HCEC 1CT (cell line): ENCODE measurements around the gene PAK6.

ENCODE experiments used
- DNase-seq: peaks from one replicate; pipeline ENCODE4 v3.0.0-alpha.2; 2017

Gene PAK6

DNA sequence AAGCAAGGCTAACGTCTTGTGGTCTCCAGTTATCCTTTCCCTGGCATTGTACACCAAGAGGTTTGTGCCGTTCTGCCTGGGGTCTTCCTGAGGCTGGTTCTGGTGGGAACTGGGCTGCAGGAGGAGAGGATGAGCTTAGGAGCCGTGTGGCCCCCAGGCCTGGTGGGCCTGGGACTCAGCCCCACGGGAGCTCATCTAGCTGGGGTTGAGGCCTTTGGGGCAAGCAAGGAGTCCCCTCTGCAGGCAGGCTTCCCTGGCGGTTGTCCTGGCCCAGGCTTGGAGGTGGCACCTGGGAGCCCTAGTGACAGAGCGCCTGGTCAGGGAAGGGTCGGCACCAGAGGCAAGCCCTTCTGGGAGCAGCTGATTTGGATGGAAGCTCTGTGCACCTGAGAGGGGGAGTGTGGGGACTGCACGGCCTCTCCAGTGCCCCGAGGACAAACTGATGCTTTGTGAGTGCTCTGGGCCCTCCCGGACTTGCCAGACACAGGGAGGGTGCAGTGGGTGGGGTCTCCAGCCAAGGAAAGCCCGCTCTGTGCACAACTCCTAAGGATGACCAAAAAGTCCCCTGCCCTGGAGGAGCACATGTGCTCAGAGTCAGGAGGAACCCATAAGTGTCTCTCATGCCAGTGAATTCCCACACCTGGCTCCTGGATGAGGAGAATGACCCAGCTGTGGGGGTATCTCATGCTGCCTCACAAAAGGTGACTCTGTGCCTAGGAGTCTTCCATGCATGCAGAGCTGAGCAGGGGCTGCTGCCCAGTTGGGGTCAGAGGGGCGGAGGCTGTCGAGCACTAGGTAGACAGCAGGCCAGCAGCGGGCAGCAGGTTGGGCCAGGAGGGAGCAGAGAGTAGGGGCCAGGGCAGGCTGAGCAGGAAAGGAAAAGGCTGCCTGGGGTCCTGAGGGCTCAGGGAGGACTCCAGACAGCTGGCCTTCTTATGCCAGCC, 2.7 kb downstream of the PAK6 start:
- DNase-seq, result no peak

- DNase-seq, result no peak
These were observed 3.3 kb downstream of the PAK6 start for GRCh38 chr15:40242213-40242599.

- no peak for DNase-seq
These were observed 3.7 kb downstream of the PAK6 start for GRCh38 chr15:40242601-40243000.

DNA sequence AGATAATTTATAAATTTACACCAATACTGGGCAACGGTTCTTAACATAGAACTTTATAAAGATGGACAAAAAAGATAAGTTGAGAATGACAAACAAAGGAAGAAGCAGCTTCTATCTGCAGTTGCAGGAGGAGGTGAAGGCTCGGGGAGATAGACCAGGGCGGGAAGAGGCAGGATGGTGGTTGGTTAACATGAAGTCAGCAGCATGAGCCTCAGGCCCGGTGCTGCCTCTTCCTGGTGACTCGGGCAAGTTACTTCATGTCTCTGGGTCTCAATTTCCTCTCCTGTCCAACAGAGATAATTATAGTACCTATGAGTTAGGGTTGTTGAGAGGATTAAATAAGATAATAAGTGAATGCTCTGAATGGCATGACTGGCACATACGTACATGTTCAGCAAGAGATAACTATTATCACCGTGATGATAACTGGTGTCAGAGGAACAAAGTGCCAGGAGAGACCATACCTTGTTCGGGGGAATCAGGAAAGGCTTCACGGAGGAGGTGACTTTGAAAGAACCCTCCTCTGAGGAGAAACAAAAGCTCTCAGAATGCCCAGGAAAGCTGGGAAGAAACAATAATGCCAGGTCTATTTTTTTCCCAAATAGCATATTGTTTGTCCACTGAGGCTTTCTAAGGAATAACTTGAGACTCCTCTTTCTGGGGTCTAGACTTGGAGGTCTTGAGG, 4.4 kb downstream of the PAK6 start:
- no peak for DNase-seq

- DNase-seq, result no peak
These were observed 6.2 kb downstream of the PAK6 start for GRCh38 chr15:40244961-40245523.

- DNase-seq, result no peak
These were observed 7.0 kb downstream of the PAK6 start for GRCh38 chr15:40245666-40246450.

DNA sequence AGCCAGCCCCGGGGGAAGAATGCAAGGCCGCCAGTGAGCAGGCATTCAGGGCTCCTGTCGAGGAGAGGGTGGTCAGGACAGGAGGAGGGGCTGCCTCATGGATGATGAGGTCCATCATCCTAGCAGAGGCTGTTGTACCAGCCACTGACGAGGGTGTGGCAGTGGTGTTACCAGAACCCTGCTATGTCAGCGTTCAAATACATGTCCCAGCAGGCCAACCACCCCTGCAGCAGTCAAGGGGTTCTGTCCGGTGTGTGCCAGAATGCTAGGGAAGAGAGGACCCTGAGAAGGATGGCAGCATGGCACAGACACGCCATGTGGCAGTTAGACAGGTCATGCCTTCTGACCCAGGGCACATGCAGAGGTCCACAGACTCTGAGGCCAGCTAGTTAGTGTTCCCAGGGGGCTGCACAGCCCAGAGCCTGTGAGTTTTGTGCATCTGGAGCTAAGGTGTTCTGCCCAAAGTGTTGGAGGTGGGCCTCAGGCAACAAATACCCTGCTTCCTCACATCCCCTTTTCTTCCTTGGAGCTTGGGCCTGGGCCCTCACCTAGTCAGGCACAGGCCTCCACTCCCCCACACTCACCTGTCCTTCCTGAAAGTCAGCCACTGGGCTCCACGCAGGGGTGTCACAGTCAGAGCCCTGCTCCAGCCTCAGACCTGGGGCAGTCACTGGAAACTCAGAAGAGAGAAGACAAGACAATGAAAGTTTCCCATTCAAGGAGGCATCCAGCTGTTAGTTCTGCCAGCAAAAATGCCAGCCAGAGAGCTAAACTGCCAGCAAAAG, 7.8 kb downstream of the PAK6 start:
- DNase-seq, result no peak

- DNase-seq, result no peak
These were observed 8.6 kb downstream of the PAK6 start for GRCh38 chr15:40247406-40247971.

GRCh38 chr15:40248006-40248783, 9.3 kb downstream of the PAK6 start:
- DNase-seq, result no peak

GRCh38 chr15:40249477-40250303, 10.8 kb downstream of the PAK6 start:
- DNase-seq, result no peak

DNA sequence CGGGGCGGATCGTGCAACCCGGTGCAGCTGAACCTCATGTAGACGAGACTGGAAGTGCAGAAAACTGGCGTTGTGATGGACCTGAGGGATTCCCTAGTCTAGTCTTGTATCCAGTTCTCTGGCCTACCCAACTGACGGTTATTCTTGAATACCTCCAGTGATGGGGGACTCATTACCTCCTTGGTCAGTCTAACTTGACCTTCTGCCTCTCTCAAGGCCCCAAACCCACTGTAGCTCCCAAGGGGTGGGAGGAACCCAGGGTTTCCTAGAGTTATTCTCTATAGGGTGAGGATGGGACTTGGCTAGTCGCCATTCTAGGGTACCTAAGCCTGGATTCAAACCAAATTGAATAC, 11.4 kb downstream of the PAK6 start:
- DNase-seq, result no peak

DNA sequence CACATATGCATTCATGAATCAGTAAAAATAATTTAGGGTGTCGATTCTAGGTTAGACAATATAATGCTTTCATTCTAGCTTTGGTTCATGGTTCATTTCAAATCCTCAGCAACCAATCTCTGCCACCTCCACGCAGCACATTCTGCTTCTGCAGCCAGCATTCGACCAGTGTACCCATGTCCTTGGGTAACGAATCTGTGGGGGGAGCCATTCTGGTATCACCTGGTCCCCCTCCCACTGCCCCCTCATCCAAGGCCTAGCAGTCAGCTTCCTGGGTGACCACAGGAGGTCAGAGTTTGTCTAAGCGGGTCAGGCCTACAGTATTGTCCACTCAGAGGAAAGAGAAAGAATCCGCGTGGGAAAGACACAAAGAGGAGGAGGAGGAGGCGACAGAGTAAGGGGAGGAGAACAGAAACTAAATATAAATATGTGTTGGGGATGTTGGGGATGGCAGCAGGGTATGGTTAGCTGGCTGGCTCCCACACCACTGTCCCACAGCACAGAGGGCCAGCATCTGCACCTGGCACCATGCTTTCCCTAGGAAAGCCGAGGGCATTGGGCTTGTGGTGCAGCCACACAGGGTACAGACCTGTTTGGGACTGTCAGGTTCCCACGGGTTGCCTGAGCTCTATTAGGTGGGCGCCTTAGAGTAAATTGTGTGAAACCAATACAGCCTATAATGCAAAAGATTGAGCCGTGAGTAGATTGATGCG, 12.1 kb downstream of the PAK6 start:
- no peak for DNase-seq

DNA sequence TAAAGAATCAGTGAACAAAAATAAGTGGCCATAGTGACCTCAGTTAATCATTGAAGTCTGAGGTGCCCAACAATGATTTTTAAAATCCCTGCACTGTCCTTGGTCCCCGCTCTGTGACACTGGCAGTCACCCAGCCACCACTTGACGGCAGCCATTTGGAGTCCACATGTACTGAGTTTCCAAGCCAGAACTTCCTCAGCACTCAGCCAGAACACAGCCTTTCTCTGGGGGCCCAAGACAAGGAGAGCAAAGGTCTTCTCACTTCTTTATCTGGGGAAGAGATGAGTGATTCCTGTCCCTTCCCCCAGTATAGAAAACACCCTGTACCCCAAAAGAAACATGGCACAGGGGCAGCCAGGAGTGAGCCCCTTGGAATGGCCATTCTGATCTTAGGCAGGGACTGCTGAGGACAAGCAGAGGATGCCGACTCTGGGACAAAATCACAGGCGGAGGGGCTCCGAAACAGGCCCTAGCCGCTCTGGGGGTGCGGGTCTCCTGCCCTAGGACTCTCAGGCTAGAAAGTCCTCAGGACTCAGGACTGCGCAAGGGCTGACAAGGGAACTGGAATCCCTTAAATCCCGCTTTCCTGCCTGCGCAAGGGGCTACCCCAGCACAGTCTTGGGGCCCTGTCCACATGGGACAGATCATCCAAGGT, 12.8 kb downstream of the PAK6 start:
- no peak for DNase-seq

DNA sequence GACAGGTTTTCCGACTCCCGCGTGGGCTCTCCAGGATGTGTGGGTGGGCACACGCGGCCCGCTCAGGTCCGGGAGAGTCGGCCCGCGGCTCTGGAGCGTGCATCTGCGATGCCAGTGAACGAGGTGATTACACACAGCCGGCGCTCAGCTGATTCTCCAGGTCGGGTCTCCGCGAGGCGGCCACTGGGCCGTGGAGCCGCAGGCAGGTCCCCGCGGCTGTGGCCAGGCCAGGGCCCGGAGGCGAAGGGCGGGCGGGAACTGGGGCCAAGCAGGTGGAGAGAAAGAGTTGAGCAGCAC, 13.2 kb downstream of the PAK6 start:
- DNase-seq, result no peak

- DNase-seq, result no peak
These were observed 13.7 kb downstream of the PAK6 start for GRCh38 chr15:40252438-40253166.

DNA sequence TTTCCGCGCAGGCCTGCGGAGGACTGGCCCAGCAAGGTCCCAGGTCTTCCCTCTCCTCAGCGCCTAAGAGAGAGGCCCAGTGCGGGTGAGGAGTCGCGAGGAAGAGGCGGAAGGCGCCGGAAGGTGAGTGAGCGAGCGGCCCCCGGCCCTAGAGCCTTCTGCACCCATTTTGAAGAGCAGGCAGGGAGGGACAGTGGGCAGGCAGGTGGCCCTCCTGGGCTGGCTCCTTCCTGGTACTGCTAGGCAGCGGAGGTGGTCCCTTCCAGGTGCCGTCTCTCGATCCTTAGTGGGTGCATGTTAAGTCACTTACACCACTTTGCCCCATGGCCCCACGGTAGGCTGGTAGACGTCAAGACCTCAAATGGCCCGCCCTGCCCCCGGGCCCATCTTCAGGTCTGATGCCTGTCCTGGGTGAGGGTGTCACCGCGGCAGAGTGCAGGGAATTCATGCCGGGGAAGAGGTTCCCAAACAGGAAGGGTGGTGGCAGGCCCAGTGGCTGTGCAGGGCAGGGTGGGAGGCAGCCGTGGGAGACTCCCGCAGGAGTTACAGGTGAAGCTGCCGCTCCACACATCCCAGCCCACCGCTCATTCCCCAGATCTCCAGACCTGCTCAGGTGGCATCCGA, 14.4 kb downstream of the PAK6 start:
- no peak for DNase-seq

GRCh38 chr15:40254452-40254851, 15.6 kb downstream of the PAK6 start:
- DNase-seq, result no peak

DNA sequence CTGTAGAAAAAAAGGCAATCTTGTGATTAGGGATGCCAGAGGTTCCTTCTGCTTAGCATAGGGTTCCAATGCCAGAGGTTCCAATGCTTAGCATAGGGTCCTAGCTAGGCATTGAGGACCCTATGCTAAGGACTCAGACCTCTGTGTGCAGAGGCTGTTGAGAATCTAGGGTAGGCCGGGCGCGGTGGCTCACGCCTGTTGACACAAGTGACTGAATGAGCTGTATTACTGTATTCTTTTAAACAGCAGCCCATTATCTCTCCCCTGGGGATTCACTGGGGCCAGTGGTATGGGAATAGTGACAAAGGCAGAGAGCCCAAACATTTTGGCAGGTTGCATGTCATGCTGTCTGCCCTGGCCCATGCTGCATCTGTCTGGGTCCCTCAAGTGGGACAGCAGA, 16.2 kb downstream of the PAK6 start:
- DNase-seq, result no peak
